NT2/D1 (cell line): ENCODE data around the gene KRTAP4-6.
"Not testable (repeated sequence)": the region's sequence is repeated elsewhere in the genome, so short reads cannot be mapped to it uniquely, and the experiment has no call there.

Experiments used
- DNase-seq: peaks from one replicate; pipeline ENCODE4 v3.0.0-alpha.2; 2011; ENCODE audit warnings: low read depth, low spot score
- H3K27me3 ChIP-seq: 2 replicates; pipeline ENCODE4 v1.6.0; 2011; ENCODE audit warnings: mild to moderate bottlenecking; ENCODE audit not compliant: insufficient read length, insufficient read depth
- H3K36me3 ChIP-seq: 2 replicates; pipeline ENCODE4 v1.6.1; 2011; ENCODE audit warnings: mild to moderate bottlenecking, low read length, mixed read lengths; ENCODE audit not compliant: insufficient read depth, insufficient read length
- H3K4me1 ChIP-seq: 2 replicates; pipeline ENCODE4 v1.5.1; 2011; ENCODE audit not compliant: insufficient read depth, insufficient read length
- H3K4me3 ChIP-seq: 2 replicates; pipeline ENCODE4 v1.5.1; 2011; ENCODE audit warnings: low read depth; ENCODE audit not compliant: insufficient read length
- H3K9ac ChIP-seq: 2 replicates; pipeline ENCODE4 v1.6.0; 2011; ENCODE audit warnings: low read depth; ENCODE audit not compliant: insufficient read length
- H3K9me3 ChIP-seq: 2 replicates; pipeline ENCODE4 v1.5.1; 2011; ENCODE audit warnings: mild to moderate bottlenecking, low read length; ENCODE audit not compliant: insufficient read depth
- SUZ12 ChIP-seq: IDR thresholded peaks from 2 replicates; pipeline ENCODE4 v1.6.1; 2011; ENCODE audit not compliant: insufficient read length, insufficient read depth; ENCODE audit errors: extremely low read depth
- YY1 ChIP-seq: IDR thresholded peaks from 2 replicates; pipeline ENCODE4 v1.6.1; 2011; ENCODE audit not compliant: insufficient read length, insufficient read depth
- ZNF274 ChIP-seq: IDR thresholded peaks from 2 replicates; pipeline ENCODE4 v1.6.1; 2011; ENCODE audit warnings: mild to moderate bottlenecking, low read depth, low read length

KRTAP4-6 gene

GRCh38 chr17:41101586-41102259 lies 38.6 kb downstream of the KRTAP4-6 start, which contains the start of gene KRTAP4-16:
TSS of gene KRTAP4-16 (minus strand) at chr17:41102209. CDS start at chr17:41102209, 0 bp downstream.
- Histone ChIP-seq H3K4me1 (peaks cover 3% of the 10 kb centered on the region), H3K9ac (no peak within 1 kb of the TSS), H3K36me3 (no peaks in the 10 kb centered on the region), H3K9me3 (no peaks in the 10 kb centered on the region), H3K27me3 (no peaks in the 10 kb centered on the region), H3K4me3 (no peak within 1 kb of the TSS)
- no peak for DNase-seq
- TF ChIP-seq ZNF274 (no peak), SUZ12 (no peak), YY1 (no peak)

- H3K27me3 ChIP-seq, H3K9ac ChIP-seq, H3K4me3 ChIP-seq, H3K4me1 ChIP-seq, DNase-seq, H3K36me3 ChIP-seq, H3K9me3 ChIP-seq: not testable (repeated sequence)
These were observed 40.5 kb downstream of the KRTAP4-6 start for GRCh38 chr17:41099682-41100480.

GRCh38 chr17:41098481-41098880 lies 41.9 kb downstream of the KRTAP4-6 start:
- TF ChIP-seq YY1 (no peak), SUZ12 (no peak)
- Histone ChIP-seq H3K36me3 (no peaks in the 10 kb centered on the region), H3K4me3 (no peak overlapping the region), H3K27me3 (no peaks in the 10 kb centered on the region), H3K4me1 (peaks cover 3% of the 10 kb centered on the region), H3K9ac (no peak overlapping the region), H3K9me3 (peaks cover 8% of the 10 kb centered on the region; the same call in 1 of the 2 replicates)
- no peak for DNase-seq

GRCh38 chr17:41098042-41098441 lies 42.3 kb downstream of the KRTAP4-6 start, which contains the start of gene KRTAP4-8:
TSS of gene KRTAP4-8 (minus strand) at chr17:41098142. CDS start at chr17:41098084, 58 bp downstream.
- Histone ChIP-seq H3K27me3 (no peaks in the 10 kb centered on the region), H3K36me3 (no peaks in the 10 kb centered on the region), H3K9ac (no peak within 1 kb of the TSS), H3K9me3 (peaks cover 12% of the 10 kb centered on the region; the same call in 1 of the 2 replicates), H3K4me1 (peaks cover 3% of the 10 kb centered on the region), H3K4me3 (no peak within 1 kb of the TSS)
- TF ChIP-seq SUZ12, result no peak
- no peak for TF ChIP-seq YY1
- TF ChIP-seq ZNF274, result no peak
- DNase-seq, result no peak

GRCh38 chr17:41096055-41096454 lies 44.3 kb downstream of the KRTAP4-6 start:
- H3K4me1 ChIP-seq, result no peaks in the 10 kb centered on the region
- H3K9me3 ChIP-seq, result peaks cover 29% of the 10 kb centered on the region; the same call in 1 of the 2 replicates
- no peak overlapping the region for H3K9ac ChIP-seq
- no peak overlapping the region for H3K4me3 ChIP-seq
- no peak for TF ChIP-seq YY1
- TF ChIP-seq SUZ12, result no peak
- TF ChIP-seq ZNF274, result no peak
- no peak for DNase-seq
- H3K36me3 ChIP-seq, result no peaks in the 10 kb centered on the region
- H3K27me3 ChIP-seq, result no peaks in the 10 kb centered on the region
